22Rv1 (cell line): ENCODE data around the gene NUP133.

Experiments
- ZFX ChIP-seq: fragments of 450-650 bp; IDR thresholded peaks from 2 replicates; pipeline ENCODE4 v1.6.1; 2017; ENCODE audit warnings: antibody characterized with exemption, borderline replicate concordance
- TF ChIP-seq, protein P1 (sequence below): fragments of 450-650 bp; IDR thresholded peaks from 2 replicates; pipeline ENCODE4 v1.5.1; 2017; ENCODE audit warnings: mild to moderate bottlenecking

GRCh38 chr1:229487181-229487580, 21.0 kb downstream of the NUP133 start:
- TF ChIP-seq, protein P1, sequence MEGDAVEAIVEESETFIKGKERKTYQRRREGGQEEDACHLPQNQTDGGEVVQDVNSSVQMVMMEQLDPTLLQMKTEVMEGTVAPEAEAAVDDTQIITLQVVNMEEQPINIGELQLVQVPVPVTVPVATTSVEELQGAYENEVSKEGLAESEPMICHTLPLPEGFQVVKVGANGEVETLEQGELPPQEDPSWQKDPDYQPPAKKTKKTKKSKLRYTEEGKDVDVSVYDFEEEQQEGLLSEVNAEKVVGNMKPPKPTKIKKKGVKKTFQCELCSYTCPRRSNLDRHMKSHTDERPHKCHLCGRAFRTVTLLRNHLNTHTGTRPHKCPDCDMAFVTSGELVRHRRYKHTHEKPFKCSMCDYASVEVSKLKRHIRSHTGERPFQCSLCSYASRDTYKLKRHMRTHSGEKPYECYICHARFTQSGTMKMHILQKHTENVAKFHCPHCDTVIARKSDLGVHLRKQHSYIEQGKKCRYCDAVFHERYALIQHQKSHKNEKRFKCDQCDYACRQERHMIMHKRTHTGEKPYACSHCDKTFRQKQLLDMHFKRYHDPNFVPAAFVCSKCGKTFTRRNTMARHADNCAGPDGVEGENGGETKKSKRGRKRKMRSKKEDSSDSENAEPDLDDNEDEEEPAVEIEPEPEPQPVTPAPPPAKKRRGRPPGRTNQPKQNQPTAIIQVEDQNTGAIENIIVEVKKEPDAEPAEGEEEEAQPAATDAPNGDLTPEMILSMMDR: no peak
- no peak for TF ChIP-seq ZFX
